HG03571 (cell line): ENCODE measurements around the gene VDAC1.

Experiments used
- ATAC-seq: cut with Tn5 transposase; IDR thresholded peaks from one replicate; pipeline ENCODE4 v1.9.1; 2021; ENCODE audit not compliant: unreplicated experiment

Gene VDAC1

DNA sequence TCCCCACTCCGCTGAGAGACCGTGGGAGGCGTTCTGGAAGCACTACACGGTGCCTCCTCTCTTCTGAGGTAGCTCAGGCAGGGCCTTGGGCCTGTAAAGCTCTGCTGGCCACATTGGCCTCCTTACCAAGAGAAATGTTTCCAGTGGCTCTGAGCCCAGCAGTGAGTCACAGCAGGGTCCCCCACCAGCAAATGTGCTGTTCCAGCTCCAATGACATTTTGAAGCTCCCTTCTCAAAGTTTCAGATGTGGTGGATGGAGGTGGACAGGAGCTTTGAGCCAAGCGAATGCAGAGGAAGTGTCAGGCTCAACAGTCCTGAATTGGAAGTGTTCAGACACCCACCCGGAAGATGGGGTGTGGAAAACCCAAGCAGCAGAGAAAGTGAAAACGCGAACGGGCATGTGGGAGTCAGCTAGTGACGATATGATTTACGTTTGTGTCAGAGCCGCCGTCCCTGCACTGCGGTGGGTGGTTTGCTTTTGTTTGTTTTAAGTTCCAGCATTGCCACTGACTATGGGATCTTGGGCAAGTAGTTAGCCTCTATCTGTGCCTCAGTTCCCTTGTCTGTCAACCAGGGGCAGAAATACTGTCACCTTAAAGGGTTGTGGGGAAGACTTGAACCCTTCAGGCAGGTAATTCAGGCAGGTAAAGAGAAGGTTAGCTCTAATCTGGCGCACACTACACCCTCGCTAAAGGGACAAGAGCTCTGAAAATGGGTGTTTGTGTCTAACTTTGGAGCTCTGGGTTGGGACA, 74.5 kb downstream of the VDAC1 start:
- ATAC-seq, result no peak

DNA sequence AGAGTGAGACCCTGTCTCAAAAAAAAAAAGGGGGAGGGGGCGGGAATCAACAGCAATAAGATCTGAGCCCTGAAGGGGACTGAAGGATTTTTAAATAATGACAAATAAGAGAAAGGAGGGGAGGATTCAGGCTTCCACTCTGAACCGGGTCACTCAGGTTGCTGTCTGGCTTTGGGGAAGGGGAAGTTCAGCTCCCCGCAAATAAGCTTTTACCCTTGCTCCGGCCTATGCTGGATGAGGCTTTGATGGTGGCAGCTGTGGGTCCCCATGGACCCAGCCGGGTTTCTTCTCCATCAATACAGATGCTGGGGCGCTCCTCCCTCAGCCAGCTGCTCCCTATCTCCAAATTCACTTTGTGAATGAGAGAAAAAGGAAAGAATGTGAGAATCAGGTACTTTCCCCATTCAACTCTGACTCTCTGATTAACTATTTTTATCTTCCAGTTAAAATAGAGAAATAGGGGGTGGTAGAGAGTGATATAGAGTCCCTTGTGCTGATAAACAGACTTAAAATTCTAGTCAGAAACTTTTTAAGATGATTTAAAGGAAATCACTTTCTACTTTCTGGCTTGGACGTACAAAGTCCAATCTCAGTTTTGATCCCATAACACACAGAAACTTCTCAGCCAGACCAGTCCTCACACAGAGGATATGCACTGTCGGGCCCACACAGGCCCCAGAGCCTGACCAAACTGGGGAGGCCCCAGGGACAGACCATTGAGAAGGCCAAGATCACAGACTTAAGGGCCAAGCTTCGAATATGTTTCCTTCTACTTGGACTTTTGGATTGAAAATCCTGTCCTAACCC, 76.0 kb downstream of the VDAC1 start:
- peak; percentile 35 for ATAC-seq

DNA sequence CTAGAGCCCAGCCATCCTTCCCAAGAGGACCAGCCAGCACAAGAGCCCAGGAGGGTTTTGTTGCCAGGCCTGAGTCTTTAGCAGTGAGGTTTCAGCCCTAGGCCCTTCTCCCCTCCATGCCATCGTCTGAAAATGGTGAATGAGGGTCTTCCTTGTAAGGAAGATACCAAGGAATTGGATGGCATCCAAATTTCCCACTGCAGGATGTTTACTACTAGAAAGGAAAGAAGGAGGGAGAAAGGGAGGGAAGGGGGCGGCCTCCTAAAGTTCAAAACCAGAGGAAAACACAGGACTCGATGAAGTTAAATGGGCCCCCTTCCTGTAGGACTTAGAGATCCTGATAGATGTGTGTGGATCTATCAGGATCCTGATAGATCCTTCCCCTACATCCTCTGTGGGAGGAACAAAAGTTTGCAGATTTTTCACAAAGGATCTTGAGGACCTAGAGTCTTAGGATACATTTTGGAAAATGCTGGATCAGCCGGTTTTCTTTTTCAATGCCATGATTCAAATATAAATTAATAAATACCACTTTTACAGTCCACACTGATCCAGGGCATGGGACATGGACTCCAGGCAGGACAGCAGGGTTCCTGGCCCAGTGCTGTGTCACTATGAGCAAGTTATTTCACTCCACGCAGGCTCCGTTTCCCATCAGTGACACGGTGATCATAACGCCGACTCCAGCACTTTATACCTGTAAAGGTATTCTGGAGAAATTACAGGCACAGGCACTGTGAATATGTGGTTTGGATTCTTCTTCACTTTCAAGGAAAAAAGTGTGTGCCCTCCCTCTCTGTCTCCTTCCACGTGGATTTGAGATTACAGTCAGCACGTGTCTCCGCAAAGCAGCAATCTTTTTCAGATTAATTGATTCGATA, 77.2 kb downstream of the VDAC1 start:
- ATAC-seq, result no peak

DNA sequence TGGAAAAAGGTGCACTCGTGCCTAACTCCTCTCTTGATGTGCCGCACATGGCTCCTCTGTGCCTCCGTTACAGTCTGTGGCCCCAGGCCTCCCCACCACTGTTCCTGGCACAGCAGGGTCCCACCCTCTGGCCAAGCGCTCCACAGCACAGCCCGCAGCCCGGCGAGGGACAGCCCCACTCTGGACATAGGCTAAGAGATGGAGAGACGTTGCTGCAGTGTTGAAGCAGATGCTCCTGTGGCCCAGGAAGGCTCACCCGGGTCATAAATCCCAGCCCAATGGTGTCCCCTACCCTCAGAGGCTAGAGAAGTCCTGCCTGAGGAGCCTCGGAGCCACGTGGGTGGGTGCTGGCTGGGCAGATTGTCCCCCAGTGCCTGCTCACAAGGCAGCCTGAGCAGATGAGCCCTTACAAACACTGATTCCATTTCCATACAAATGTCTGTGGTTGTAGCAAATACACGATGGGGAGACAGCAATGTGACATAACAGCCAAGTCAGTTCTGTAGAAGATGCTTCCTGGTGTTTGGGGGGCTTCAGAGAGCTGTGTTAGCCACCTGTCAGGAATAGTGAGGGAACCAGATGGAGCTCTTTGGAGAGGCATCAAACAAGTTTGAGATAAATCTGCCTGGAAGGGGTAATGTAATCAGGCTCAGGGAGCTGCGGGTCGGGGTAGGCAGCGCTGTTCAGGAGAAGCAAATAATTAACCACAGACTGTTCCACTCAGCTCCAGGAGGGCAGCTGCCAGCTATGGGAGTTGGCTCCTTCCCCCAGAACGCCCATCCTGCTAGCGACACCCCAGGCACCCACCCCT, 78.1 kb downstream of the VDAC1 start:
- no peak for ATAC-seq

DNA sequence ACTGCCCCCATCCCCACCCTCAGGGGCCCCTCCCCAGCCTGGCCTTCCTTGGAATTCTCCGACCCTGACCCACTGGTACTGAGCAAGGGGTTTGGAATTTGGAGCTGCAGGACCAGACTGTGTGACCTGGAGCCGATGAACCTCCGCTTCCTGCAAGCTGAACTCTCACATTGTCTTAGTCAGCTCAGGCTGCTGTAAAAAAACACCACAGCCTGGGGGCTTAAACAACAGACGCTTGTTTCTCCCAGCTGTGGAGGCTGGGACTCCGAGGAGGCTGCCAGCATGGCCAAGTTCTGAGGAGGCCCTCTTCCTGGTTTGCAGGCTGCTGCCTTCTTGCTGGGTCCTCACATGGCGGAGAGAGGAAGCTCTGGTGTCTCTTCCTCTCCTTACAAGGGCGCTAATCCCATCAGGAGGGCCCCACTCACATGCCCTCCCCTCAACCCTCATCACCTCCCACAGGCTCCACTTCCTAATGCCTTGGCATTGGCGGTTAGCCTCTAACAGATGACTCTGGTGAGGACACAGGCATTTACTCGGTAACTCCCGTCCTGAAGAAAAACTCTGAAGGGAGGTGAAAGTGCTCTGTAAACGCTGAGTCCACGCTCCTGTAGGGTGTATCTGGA, 78.8 kb downstream of the VDAC1 start:
- no peak for ATAC-seq

DNA sequence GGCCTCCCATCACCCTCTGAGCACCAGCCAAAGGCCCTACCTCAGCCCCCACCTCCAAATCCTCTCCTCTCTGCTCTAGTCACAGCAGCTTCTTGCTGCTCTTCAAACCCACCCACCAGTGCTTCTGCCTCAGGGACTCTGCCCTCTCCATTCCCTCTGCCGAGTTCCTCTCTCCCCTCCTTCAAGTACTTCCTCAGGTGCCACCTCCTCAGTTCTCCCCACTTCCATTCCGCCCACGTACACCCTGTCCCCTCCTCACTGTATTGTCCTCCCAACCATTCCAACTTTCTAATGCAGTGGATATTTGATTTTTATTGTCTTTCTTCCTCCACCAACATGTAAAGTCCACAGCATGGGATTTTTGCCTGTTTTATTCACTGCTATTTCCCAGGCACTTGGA, 79.5 kb downstream of the VDAC1 start:
- no peak for ATAC-seq

DNA sequence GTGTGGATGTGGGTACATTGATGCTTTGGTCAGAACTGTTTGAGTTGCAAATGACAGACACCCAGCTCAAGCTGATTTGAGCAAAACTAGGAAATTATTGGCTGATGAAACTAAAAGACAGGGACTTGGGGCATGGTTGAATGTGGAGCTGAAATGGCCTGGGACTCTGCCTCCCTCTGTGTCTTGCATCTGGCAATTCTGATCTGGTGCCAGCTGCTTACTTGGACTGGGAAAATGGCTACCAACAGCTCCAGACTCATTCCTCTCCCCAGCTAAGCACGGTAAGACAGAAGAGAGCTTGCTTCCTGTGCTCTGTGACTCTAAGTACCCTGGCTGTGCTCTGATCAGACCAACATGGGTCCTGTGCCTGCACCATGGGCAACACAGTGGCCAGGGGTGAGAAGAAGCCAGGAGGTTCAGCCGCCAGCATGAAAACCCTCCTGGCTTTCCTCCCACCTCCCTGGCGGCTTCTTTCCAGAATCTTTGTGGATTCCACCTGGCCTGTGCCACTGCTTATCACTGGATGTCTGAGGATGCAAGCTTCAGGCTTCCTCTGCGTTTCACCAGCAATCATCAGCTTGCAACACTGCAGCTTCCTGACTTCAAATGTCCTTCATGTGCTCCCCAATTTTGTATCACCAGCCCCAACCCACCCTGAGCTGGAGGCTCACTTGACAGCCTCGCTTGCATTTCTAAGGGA, 80.4 kb downstream of the VDAC1 start:
- ATAC-seq, result no peak

DNA sequence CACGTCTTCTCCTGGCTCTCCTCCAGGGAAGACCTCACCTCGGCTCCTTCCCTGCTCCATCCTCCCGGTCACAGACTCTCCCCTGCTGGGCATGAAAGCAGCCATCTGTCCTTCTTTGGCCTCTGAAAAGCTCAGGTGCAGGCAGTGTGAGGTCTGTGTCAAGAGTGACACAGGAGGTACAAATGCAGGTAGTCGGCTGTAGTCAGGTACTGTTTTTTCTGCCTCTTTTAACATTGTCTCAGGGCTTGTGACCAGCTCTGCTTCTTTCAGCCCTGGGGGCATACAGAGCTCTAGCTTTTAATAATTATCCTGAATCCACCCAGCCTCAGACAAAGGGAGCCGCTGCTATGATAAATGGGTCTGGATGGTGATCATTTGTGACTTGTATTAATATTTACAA, 82.8 kb downstream of the VDAC1 start:
- no peak for ATAC-seq
